Activated CD8-positive, alpha-beta memory T cell treated with anti-CD3 and anti-CD28 coated beads, Interleukin-2, amount 10 ng/mL, durations not matched to agents 7 days and 5 days (primary cell): ENCODE measurements around the gene CCIN. TPM values are rescaled to one million over a fixed set of nuclear protein-coding genes. Genes with fewer than 3 reads are reported as not detected.
A peak's percentile ranks its signal among the peaks of the same experiment; 100 is the strongest.

Experiments
- ATAC-seq: fragments of 150-1000 bp; cut with Tn5 transposase; one replicate; pipeline ENCODE4 v1.10.0; 2021; ENCODE audit warnings: moderate library complexity
- CTCF ChIA-PET: fragments of 350-600 bp; sonication (Branson Sonifier 250); formaldehyde crosslinking; loops from one replicate; lab custom pipeline; 2021; ENCODE audit warnings: antibody characterized with exemption; lab: Charles Lee
- DNase-seq: peaks from one replicate; pipeline ENCODE4 v3.0.0-alpha.2; 2020
- H3K27ac Mint-ChIP-seq: one replicate; pipeline ENCODE4 v1.8.0; 2021; ENCODE audit warnings: mild to moderate bottlenecking, mixed read lengths
- H3K27me3 Mint-ChIP-seq: one replicate; pipeline ENCODE4 v1.8.0; 2021; ENCODE audit warnings: mixed read lengths
- H3K36me3 Mint-ChIP-seq: one replicate; pipeline ENCODE4 v1.8.0; 2021; ENCODE audit warnings: mild to moderate bottlenecking, mixed read lengths
- H3K4me1 Mint-ChIP-seq: one replicate; pipeline ENCODE4 v1.8.0; 2021; ENCODE audit warnings: mixed read lengths
- H3K4me3 Mint-ChIP-seq: one replicate; pipeline ENCODE4 v1.8.0; 2021; ENCODE audit warnings: mild to moderate bottlenecking, moderate library complexity, mixed read lengths
- H3K9me3 Mint-ChIP-seq: one replicate; pipeline ENCODE4 v1.8.0; 2022; ENCODE audit warnings: low read depth, mixed read lengths
- total RNA-seq, 2 experiments: library from RNA; stranded (reverse); gene quantifications; one replicate each; pipeline ENCODE4 v1.2.3, GENCODE V29; 2021

The CCIN gene
- total RNA-seq, 2 experiments from 2014 or later = 0.15 TPM; not detected in 1

GRCh38 chr9:36211510-36211909 is 42.3 kb downstream of the CCIN start:
- no peak for ATAC-seq
- Mint-ChIP-seq H3K4me3 (no peak overlapping the region), H3K4me1 (peaks cover 62% of the 10 kb centered on the region), H3K27me3 (no peaks in the 10 kb centered on the region), H3K27ac (peak overlapping the region; percentile 24), H3K9me3 (no peaks in the 10 kb centered on the region), H3K36me3 (peaks cover 67% of the 10 kb centered on the region)
- CTCF ChIA-PET = no interaction called here
- DNase-seq = no peak

DNA sequence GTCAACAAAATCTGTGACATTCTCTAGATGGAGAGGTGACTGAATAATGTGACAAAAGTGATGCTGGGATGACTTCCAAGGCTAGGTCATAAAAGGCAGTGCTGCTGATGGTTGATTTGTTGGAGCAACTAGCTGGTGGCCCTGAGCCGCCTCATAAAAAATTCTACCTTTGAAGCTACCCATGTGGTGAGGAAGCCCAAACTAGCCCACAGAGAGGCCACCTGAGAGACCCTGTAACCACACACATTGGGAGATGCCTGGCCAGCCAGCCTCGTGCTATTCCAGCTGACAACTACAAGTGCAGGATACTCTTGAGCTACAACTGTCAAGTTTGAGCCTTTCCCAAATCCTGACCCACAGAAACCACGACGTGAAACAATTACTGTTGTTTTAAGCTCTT is 44.2 kb downstream of the CCIN start:
- Mint-ChIP-seq H3K27ac (peak overlapping the region; percentile 4), H3K36me3 (peaks cover 62% of the 10 kb centered on the region), H3K27me3 (no peaks in the 10 kb centered on the region), H3K4me1 (peaks cover 59% of the 10 kb centered on the region), H3K4me3 (no peak overlapping the region), H3K9me3 (no peaks in the 10 kb centered on the region)
- no peak for ATAC-seq
- DNase-seq = no peak
- CTCF ChIA-PET = interaction anchor here (0.9 to 1.6 kb wide), 4 partner anchors 9 to 194 kb away, joined by 3 to 4 read pairs (median 4); partner anchors contain the start of gene CLTA

GRCh38 chr9:36213989-36214388 is 44.8 kb downstream of the CCIN start:
- ATAC-seq (no peak), DNase-seq (no peak)
- H3K9me3 Mint-ChIP-seq = no peaks in the 10 kb centered on the region
- H3K27ac Mint-ChIP-seq = no peak overlapping the region
- peaks cover 59% of the 10 kb centered on the region for H3K4me1 Mint-ChIP-seq
- CTCF ChIA-PET = interaction anchor here (1.2 to 1.3 kb wide), 2 partner anchors 23 to 193 kb away, joined by 3 to 4 read pairs; partner anchors contain the start of gene CLTA
- no peaks in the 10 kb centered on the region for H3K27me3 Mint-ChIP-seq
- H3K36me3 Mint-ChIP-seq = peaks cover 59% of the 10 kb centered on the region
- no peak overlapping the region for H3K4me3 Mint-ChIP-seq

- Mint-ChIP-seq H3K4me3 (no peak overlapping the region), H3K36me3 (peaks cover 59% of the 10 kb centered on the region), H3K27ac (peak overlapping the region; percentile 4), H3K4me1 (peaks cover 58% of the 10 kb centered on the region), H3K27me3 (no peaks in the 10 kb centered on the region), H3K9me3 (no peaks in the 10 kb centered on the region)
- ATAC-seq (no peak), DNase-seq (no peak)
- CTCF ChIA-PET = no interaction called here
These were observed 45.4 kb downstream of the CCIN start for GRCh38 chr9:36214571-36214970.

DNA sequence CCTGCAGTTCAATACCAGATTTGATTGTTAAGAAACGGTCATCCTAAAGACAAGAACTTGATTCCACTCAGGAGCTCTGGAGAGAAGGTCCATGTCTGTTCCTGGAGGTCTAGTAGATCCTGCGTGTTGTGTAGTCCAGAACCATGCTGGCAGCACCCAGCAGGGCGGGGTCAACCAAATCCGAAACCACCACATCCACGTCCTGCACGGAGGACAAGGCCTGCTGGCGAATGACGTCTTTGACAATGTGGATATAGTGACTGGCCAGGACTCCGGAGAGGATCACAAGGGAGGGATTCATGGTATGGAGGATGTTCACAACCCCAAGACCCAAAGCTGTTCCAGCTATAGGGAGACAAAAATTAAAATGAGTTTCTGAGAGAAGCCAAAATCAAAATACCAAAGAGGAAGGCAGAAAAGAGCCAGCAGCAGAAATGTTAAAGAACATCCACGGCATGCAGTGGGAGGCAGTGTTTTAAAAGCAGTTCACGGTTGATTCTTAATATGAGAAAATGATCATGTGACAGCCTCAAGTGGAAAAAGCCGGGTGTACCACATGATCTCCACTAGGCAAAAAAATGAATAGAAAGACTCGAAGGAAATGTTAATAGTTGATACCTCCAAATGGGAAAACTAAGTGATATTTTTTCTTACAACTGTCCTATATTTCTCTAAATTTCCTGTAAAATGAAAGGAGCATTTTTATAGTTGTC is 48.2 kb downstream of the CCIN start:
- H3K4me3 Mint-ChIP-seq = no peak overlapping the region
- no peak for ATAC-seq
- peaks cover 62% of the 10 kb centered on the region for H3K36me3 Mint-ChIP-seq
- CTCF ChIA-PET = interaction anchor here (1.2 to 1.5 kb wide), 3 partner anchors 11 to 111 kb away, joined by 3 to 4 read pairs (median 4); no protein-coding TSS in a partner anchor
- DNase-seq = no peak
- no peaks in the 10 kb centered on the region for H3K27me3 Mint-ChIP-seq
- H3K9me3 Mint-ChIP-seq = peaks cover 3% of the 10 kb centered on the region
- H3K27ac Mint-ChIP-seq = peak overlapping the region; percentile 82
- H3K4me1 Mint-ChIP-seq = peaks cover 53% of the 10 kb centered on the region

DNA sequence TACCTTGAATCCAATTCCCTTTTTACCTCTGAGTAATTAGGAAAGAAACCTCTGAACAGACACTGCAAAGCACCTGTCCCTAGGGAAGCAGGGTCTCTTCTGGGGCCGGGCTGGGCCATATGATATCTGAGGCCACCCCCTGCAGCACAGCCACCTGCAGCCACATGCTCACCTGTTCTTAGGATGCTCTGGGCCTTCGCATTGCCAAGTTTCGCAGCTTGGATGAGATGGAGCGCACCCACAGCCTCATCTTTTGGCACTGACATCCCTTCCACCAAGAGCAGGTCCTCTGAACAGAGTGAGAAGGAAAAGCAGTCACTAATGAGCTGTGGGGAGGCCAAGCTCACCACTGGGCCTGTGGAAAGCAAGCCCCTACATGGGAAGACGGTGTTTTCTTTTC is 48.8 kb downstream of the CCIN start:
- Mint-ChIP-seq H3K27me3 (no peaks in the 10 kb centered on the region), H3K27ac (peak overlapping the region; percentile 82), H3K4me1 (peaks cover 50% of the 10 kb centered on the region), H3K36me3 (peaks cover 65% of the 10 kb centered on the region), H3K9me3 (peaks cover 7% of the 10 kb centered on the region), H3K4me3 (peak overlapping the region; percentile 23)
- no peak for ATAC-seq
- CTCF ChIA-PET = interaction anchor here (1.2 kb wide), 1 partner anchor 10 kb away, joined by 3 read pairs; no protein-coding TSS in a partner anchor
- peak; percentile 45 for DNase-seq

DNA sequence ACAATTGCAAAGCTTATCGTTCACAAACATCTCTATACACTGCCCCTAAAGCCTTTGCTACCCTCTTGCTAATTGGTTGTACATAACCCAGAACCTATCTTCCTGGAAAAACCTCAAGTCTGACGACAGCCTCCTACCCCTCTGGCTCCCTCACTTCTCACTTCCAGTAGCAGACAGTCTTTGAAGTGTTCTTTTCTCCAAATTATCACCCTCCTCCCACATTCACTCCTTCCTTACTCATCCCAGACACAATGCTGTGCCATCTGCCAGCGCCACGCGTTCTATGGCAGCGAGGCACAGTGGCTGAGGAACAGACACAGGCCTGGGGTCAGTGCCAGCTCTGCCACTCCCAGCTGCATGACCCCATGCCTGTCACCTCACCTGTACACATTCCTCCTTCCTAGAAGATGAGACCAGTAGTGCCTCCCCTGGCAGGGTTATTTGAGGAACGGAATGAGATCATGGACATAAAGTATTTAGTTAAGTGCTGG is 49.3 kb downstream of the CCIN start:
- Mint-ChIP-seq H3K4me1 (peaks cover 48% of the 10 kb centered on the region), H3K4me3 (peak overlapping the region; percentile 23), H3K9me3 (peaks cover 12% of the 10 kb centered on the region), H3K27me3 (no peaks in the 10 kb centered on the region), H3K36me3 (peaks cover 65% of the 10 kb centered on the region), H3K27ac (peak overlapping the region; percentile 82)
- CTCF ChIA-PET = interaction anchor here (0.9 to 1.2 kb wide), 2 partner anchors 10 to 28 kb away, joined by 3 read pairs; partner anchors contain the start of gene CLTA
- ATAC-seq (peak; percentile 92), DNase-seq (peak; percentile 70)

Other genes starting within 250 kb of the CCIN start
- not detected for gene OR2S2, start 211.2 kb upstream of the CCIN start, total RNA-seq
- 1 to 10 TPM; 6.1 to 8.1 TPM for gene RECK, start 132.5 kb upstream of the CCIN start, total RNA-seq
- gene GLIPR2, start 32.7 kb upstream of the CCIN start, total RNA-seq = 10 to 100 TPM; 28.4 to 49.8 TPM
- 100 to 1,000 TPM; 156 to 177 TPM for gene CLTA, start 21.5 kb downstream of the CCIN start, total RNA-seq
- 10 to 100 TPM; 17.3 to 19.6 TPM for gene GNE, start 89.1 kb downstream of the CCIN start, total RNA-seq
- gene RNF38, start 230.9 kb downstream of the CCIN start, total RNA-seq = 10 to 100 TPM; 41.4 to 51.9 TPM